Peyer's patch (tissue), 4 donors: ENCODE measurements around the gene RERE.

Experiments used
- CTCF ChIP-seq, 6 experiments: fragments of 450-650 bp in 4 of 6; fragments of 200-600 bp in 2 of 6; sonication (generic) in 1 of 6; IDR thresholded peaks; one replicate each; pipeline ENCODE4 v1.5.1; 2017 to 2019; ENCODE audit warnings: antibody characterized with exemption in 6 of 6, mild to moderate bottlenecking in 3 of 6, moderate library complexity in 1 of 6
- POLR2A ChIP-seq, 2 donors: fragments of 450-650 bp; IDR thresholded peaks; one replicate each; pipeline ENCODE4 v1.5.1; 2017; ENCODE audit warnings: antibody characterized with exemption in 2 of 2, mild to moderate bottlenecking in 2 of 2, moderate library complexity in 2 of 2

- no peak for TF ChIP-seq CTCF (IDR thresholded peaks at IDR 0.05)
- no peak for TF ChIP-seq POLR2A (IDR thresholded peaks at IDR 0.05)
Observed at GRCh38 chr1:8723010-8723409, 94.4 kb downstream of the RERE start.
